HepG2 (cell line): ENCODE measurements around the gene KCNIP4.

ENCODE experiments used
- BHLHE40 ChIP-seq: IDR thresholded peaks from 2 replicates; pipeline ENCODE4 v1.6.1; 2011; ENCODE audit warnings: low read length, improper control_type of control experiment
- MAX ChIP-seq: IDR thresholded peaks from 2 replicates; pipeline ENCODE4 v1.6.1; 2012; ENCODE audit warnings: inconsistent platforms
- RFX3 ChIP-seq: IDR thresholded peaks from 2 replicates; pipeline ENCODE4 v1.6.1; 2016; ENCODE audit warnings: missing biosample characterization, missing genetic modification reagents
- RFX5 ChIP-seq: IDR thresholded peaks from 2 replicates; pipeline ENCODE4 v1.6.1; 2011; ENCODE audit warnings: low read depth, low read length, improper control_type of control experiment
- SP1 ChIP-seq, 2 experiments: fragments of 450-650 bp in 1 of 2; sonication (generic) in 1 of 2; formaldehyde crosslinking in 1 of 2; IDR thresholded peaks; 2 replicates each; pipeline versions ENCODE4 v1.4.0 to v1.6.1; 2016 to 2020; ENCODE audit warnings: missing genetic modification reagents in 1 of 2

- TF ChIP-seq SP1 (IDR thresholded peaks at IDR 0.05) (no peak), SP1 (CRISPR knock-in tag; IDR thresholded peaks at IDR 0.05) (no peak), MAX (no peak), RFX5 (no peak), BHLHE40 (no peak), RFX3 (no peak)
These were observed 306.9 kb downstream of the KCNIP4 start for GRCh38 chr4:21641696-21642095.
